Astrocyte of the cerebellum (primary cell): ENCODE data around the gene JAK1.

Experiments used
- DNase-seq: peaks from one replicate; pipeline ENCODE4 v3.0.0-alpha.2; 2011; ENCODE audit warnings: low read depth
- H3K4me3 ChIP-seq: 2 replicates; pipeline ENCODE4 v1.5.1; 2011; ENCODE audit warnings: mild to moderate bottlenecking, low read depth, low read length, moderate library complexity
- CTCF ChIP-seq: IDR thresholded peaks from 2 replicates; pipeline ENCODE4 v1.5.1; 2012; ENCODE audit warnings: low read length, low read depth, moderate library complexity, mild to moderate bottlenecking; ENCODE audit errors: missing control alignments
- in situ Hi-C: cut with HindIII; loops from 2 replicates; pipeline ENCODE4 v1.10.0; 2017; ENCODE audit warnings: low sequenced_read_pairs

Gene JAK1

GRCh38 chr1:64953241-64953640, 13.1 kb downstream of the JAK1 start:
- DNase-seq: no peak
- no peak for TF ChIP-seq CTCF
- no peak overlapping the region for H3K4me3 ChIP-seq
- in situ Hi-C loops: no loop called here

- no peak overlapping the region for H3K4me3 ChIP-seq
- no peak for DNase-seq
- in situ Hi-C loops: no loop called here
- no peak for TF ChIP-seq CTCF
Measured at GRCh38 chr1:64950284-64950809, 16.0 kb downstream of the JAK1 start.

- no peak overlapping the region for H3K4me3 ChIP-seq
- in situ Hi-C loops: no loop called here
- TF ChIP-seq CTCF: no peak
- DNase-seq: no peak
Measured at GRCh38 chr1:64948905-64949833, 17.2 kb downstream of the JAK1 start.

- no peak overlapping the region for H3K4me3 ChIP-seq
- DNase-seq: no peak
- in situ Hi-C loops: no loop called here
- no peak for TF ChIP-seq CTCF
Measured at GRCh38 chr1:64948216-64948615, 18.1 kb downstream of the JAK1 start.

- DNase-seq: no peak
- TF ChIP-seq CTCF: no peak
- in situ Hi-C loops: no loop called here
- H3K4me3 ChIP-seq: no peak overlapping the region
Measured at GRCh38 chr1:64946916-64947315, 19.4 kb downstream of the JAK1 start.

- TF ChIP-seq CTCF: no peak
- in situ Hi-C loops: no loop called here
- no peak overlapping the region for H3K4me3 ChIP-seq
- DNase-seq: no peak
Measured at GRCh38 chr1:64944913-64945312, 21.4 kb downstream of the JAK1 start.
